GM12878 (cell line): ENCODE results near the gene ZIC1. TPM values are rescaled to one million over a fixed set of nuclear protein-coding genes. Genes with fewer than 3 reads are reported as not detected.

Source experiments
- ATAC-seq: fragments of 200-7000 bp; cut with Tn5 transposase; 3 replicates; pipeline ENCODE4 v1.9.1; 2020; ENCODE audit warnings: mild to moderate bottlenecking, moderate library complexity
- BruUV-seq: library from RNA; stranded (reverse); fragments of 400-500 nt; replicated peaks from 2 replicates; lab custom pipeline; 2021; lab: Mats Ljungman, UMichigan
- CTCF ChIA-PET: fragments of 300-600 bp; sonication (Branson Sonifier 250); formaldehyde crosslinking; extraction: SDS; loops from one replicate; lab custom pipeline; 2021; ENCODE audit warnings: inconsistent platforms; lab: Yijun Ruan, JAX
- POLR2A ChIA-PET: fragments of 350-600 bp; formaldehyde crosslinking; extraction: SDS; loops from one replicate; lab custom pipeline; 2021; ENCODE audit warnings: inconsistent platforms; lab: Charles Lee
- RAD21 ChIA-PET: fragments of 300-600 bp; sonication (Branson Sonifier 250); formaldehyde crosslinking; loops from one replicate; lab custom pipeline; 2023; ENCODE audit warnings: antibody characterized with exemption; ENCODE audit not compliant: unreplicated experiment; lab: Charles Lee
- SMC1A ChIA-PET: fragments of 300-600 bp; sonication (Branson Sonifier 250); formaldehyde crosslinking; loops from one replicate; lab custom pipeline; 2023; ENCODE audit not compliant: unreplicated experiment, uncharacterized antibody; lab: Charles Lee
- DNase-seq: peaks from one replicate; pipeline ENCODE4 v3.0.0-alpha.2; 2011; ENCODE audit warnings: low read depth, low spot score
- FAIRE-seq: peaks from 3 replicates; lab custom pipeline; 2011; peaks lifted over from hg19 to GRCh38; lab: Jason Lieb, UNC
- H2AFZ ChIP-seq: 2 replicates; pipeline ENCODE4 v1.6.0; 2011; ENCODE audit warnings: low read depth, low read length, control low read depth; ENCODE audit not compliant: control insufficient read depth
- H3K27ac ChIP-seq: 2 replicates; pipeline ENCODE4 v1.5.1; 2011; ENCODE audit warnings: control low read depth; ENCODE audit not compliant: control insufficient read depth, insufficient read depth
- H3K27me3 ChIP-seq, 2 experiments: replicated peaks in 1 of 2; 2 replicates each; pipeline versions ENCODE4 v1.6.0 to v1.6.1; 2011; ENCODE audit warnings: low read length in 1 of 2; ENCODE audit not compliant: control insufficient read depth in 2 of 2, insufficient read depth in 2 of 2
- H3K36me3 ChIP-seq, 2 experiments: 2 replicates each; pipeline ENCODE4 v1.5.1; 2011; ENCODE audit warnings: low read length in 1 of 2; ENCODE audit not compliant: control insufficient read depth in 2 of 2, insufficient read depth in 2 of 2
- H3K4me1 ChIP-seq: 2 replicates; pipeline ENCODE4 v1.6.1; 2011; ENCODE audit warnings: mild to moderate bottlenecking, low read length, moderate library complexity, mixed read lengths; ENCODE audit not compliant: control insufficient read depth, insufficient read depth
- H3K4me2 ChIP-seq: 2 replicates; pipeline ENCODE4 v1.6.0; 2011; ENCODE audit warnings: control low read depth; ENCODE audit not compliant: control insufficient read depth, insufficient read depth
- H3K4me3 ChIP-seq: fragments of 200-600 bp; sonication (generic); 2 replicates; pipeline ENCODE4 v1.5.1; 2016
- H3K79me2 ChIP-seq: 2 replicates; pipeline ENCODE4 v1.6.0; 2011; ENCODE audit warnings: low read length; ENCODE audit not compliant: control insufficient read depth, insufficient read depth
- H3K9ac ChIP-seq: 2 replicates; pipeline ENCODE4 v1.8.0; 2011; ENCODE audit warnings: low read length, control low read depth, mixed read lengths; ENCODE audit not compliant: control insufficient read depth, insufficient read depth
- H3K9me3 ChIP-seq: replicated peaks from 3 replicates; pipeline ENCODE4 v1.5.1; 2011; ENCODE audit warnings: mild to moderate bottlenecking, low read length; ENCODE audit not compliant: control insufficient read depth, insufficient read depth
- H4K20me1 ChIP-seq: 2 replicates; pipeline ENCODE4 v1.6.0; 2011; ENCODE audit not compliant: control insufficient read depth, insufficient read depth
- ATF2 ChIP-seq: IDR thresholded peaks from 2 replicates; pipeline ENCODE4 v1.6.1; 2012; ENCODE audit warnings: low read length, inconsistent platforms
- CBX3 ChIP-seq: fragments of 200-600 bp; sonication (generic); IDR thresholded peaks from 2 replicates; pipeline ENCODE4 v1.6.1; 2016; ENCODE audit warnings: low read depth, borderline replicate concordance
- FOXM1 ChIP-seq: IDR thresholded peaks from 2 replicates; pipeline ENCODE4 v1.6.1; 2012; ENCODE audit warnings: low read depth, mild to moderate bottlenecking, inconsistent platforms, low read length, moderate library complexity
- TCF7 ChIP-seq: IDR thresholded peaks from 2 replicates; pipeline ENCODE4 v1.6.1; 2014; ENCODE audit warnings: antibody characterized with exemption, borderline replicate concordance
- ZNF687 ChIP-seq: fragments of 450-650 bp; IDR thresholded peaks from 2 replicates; pipeline ENCODE4 v1.6.1; 2017; ENCODE audit warnings: mild to moderate bottlenecking, moderate library complexity
- WGBS: methylation state at CpG from one replicate; pipeline ENCODE4 v1.1.6; 2016; ENCODE audit warnings: low lambda C conversion rate; ENCODE audit not compliant: insufficient replicate concordance, insufficient coverage; ENCODE audit errors: missing lambda C conversion rate; 5-methylcytosine and 5-hydroxymethylcytosine counted together
- in situ Hi-C: fragments of 300-500 bp; cut with MboI; formaldehyde crosslinking; loops from 9 replicates; pipeline ENCODE4 v1.14.3; 2018; ENCODE audit warnings: mixed read lengths
- intact Hi-C: fragments of 100-400 bp; cut with micrococcal nuclease; formaldehyde crosslinking; loops from one replicate; pipeline ENCODE4 v1.14.2; 2022; ENCODE audit not compliant: unreplicated experiment
- polyA plus RNA-seq, 11 experiments: library from polyadenylated mRNA; depleted of rRNA in 4 of 11; unstranded in 6 of 11; stranded (reverse) in 5 of 11; fragments of >200 nt; fragmentation: Nextera tagmentation in 4 of 11; fragmentation: Illumina TruSeq in 1 of 11; extraction: Ambion mirVana in 4 of 11; extraction: Trizol in 1 of 11; gene quantifications; 1 replicate in 1 of 11; 2 replicates in 10 of 11; pipeline versions ENCODE4 v1.2.1 to v1.2.3, GENCODE V29; 2011 to 2016; ENCODE audit warnings: inconsistent platforms in 2 of 11, missing spikeins in 2 of 11, low read depth in 1 of 11
- total RNA-seq, 4 experiments: library from RNA; depleted of rRNA in 3 of 4; stranded (reverse); fragments of >200 nt in 3 of 4; fragmentation: Illumina TruSeq in 1 of 4; extraction: Trizol in 1 of 4; gene quantifications; 2 replicates each; pipeline versions ENCODE4 v1.2.1 to v1.2.3, GENCODE V29; 2013 to 2021

Gene ZIC1
- total and polyA plus RNA-seq, 10 of the 15 experiments (the other 5 are each of a cell fraction or from before 2014, with no cell fraction given), result not detected

GRCh38 chr3:147411815-147412241 lies 2.7 kb downstream of the ZIC1 start:
- RAD21 ChIA-PET, result no interaction called here
- intact Hi-C loops, result no loop called here
- CTCF ChIA-PET, result no interaction called here
- H3K79me2 ChIP-seq, result no peaks in the 10 kb centered on the region
- no peaks in the 10 kb centered on the region for H3K4me1 ChIP-seq
- SMC1A ChIA-PET, result interaction anchor here (0.9 kb wide), 1 partner anchor 428 kb away, joined by 4 read pairs; no protein-coding TSS in a partner anchor
- no peak overlapping the region for H3K4me3 ChIP-seq
- ATAC-seq, result no peak
- no peak overlapping the region for H3K27ac ChIP-seq
- in situ Hi-C loops, result no loop called here
- no peaks in the 10 kb centered on the region for H4K20me1 ChIP-seq
- POLR2A ChIA-PET, result no interaction called here
- peaks cover 2% of the 10 kb centered on the region; the same call in 2 of the 3 replicates for H3K9me3 ChIP-seq
- no peak for TF ChIP-seq FOXM1
- no peak for TF ChIP-seq ATF2
- no peak for TF ChIP-seq CBX3
- TF ChIP-seq TCF7, result no peak
- TF ChIP-seq ZNF687, result no peak
- peaks cover 6 to 25% of the 10 kb centered on the region in 2 experiments for H3K27me3 ChIP-seq
- no peak overlapping the region for H2AFZ ChIP-seq
- BruUV-seq, result no TSS peak
- FAIRE-seq, result no peak
- DNase-seq, result no peak
- 43% methylated on average over 18 of the region's 20 CpGs for WGBS
- H3K36me3 ChIP-seq, result no peaks in the 10 kb centered on the region
- H3K4me2 ChIP-seq, result no peak overlapping the region
- H3K9ac ChIP-seq, result no peak overlapping the region
